ENCODE measurements around the gene NDUFAF8.

The NDUFAF8 gene

GRCh38 chr17:81241648-81242420 is 2.7 kb downstream of the NDUFAF8 start (continued):
- TF ChIP-seq ATF2 (tag by site-specific recombination; IDR thresholded peaks at IDR 0.05; ENCODE audit: low read depth) (no peak), ZNF248 (tag by site-specific recombination; IDR thresholded peaks at IDR 0.05) (no peak), SP7 (tag by site-specific recombination; IDR thresholded peaks at IDR 0.05) (no peak), ZNF202 (tag by site-specific recombination; IDR thresholded peaks at IDR 0.05; ENCODE audit: borderline replicate concordance) (no peak), ZNF280D (tag by site-specific recombination; IDR thresholded peaks at IDR 0.05) (no peak), ZSCAN4 (tag by site-specific recombination; IDR thresholded peaks at IDR 0.05) (no peak), KLF16 (tag by site-specific recombination; IDR thresholded peaks at IDR 0.05) (no peak), ZNF366 (tag by site-specific recombination; conservative IDR thresholded peaks at IDR 0.05) (no peak), SETDB1 (IDR thresholded peaks at IDR 0.05; ENCODE audit: insufficient read length, low read length) (no peak), ZNF624 (tag by site-specific recombination; IDR thresholded peaks at IDR 0.05) (no peak), ZSCAN23 (tag by site-specific recombination; IDR thresholded peaks at IDR 0.05) (no peak), ZNF133 (tag by site-specific recombination; IDR thresholded peaks at IDR 0.05) (no peak), RBAK (tag by site-specific recombination; IDR thresholded peaks at IDR 0.05) (no peak), ZNF521 (tag by site-specific recombination; IDR thresholded peaks at IDR 0.05) (no peak), PRDM1 (tag by site-specific recombination; IDR thresholded peaks at IDR 0.05) (no peak), WT1 (tag by site-specific recombination; IDR thresholded peaks at IDR 0.05) (no peak), ZNF26 (tag by site-specific recombination; IDR thresholded peaks at IDR 0.05) (no peak), SP2 (tag by site-specific recombination; IDR thresholded peaks at IDR 0.05) (peak; percentile 43), ZNF148 (tag by site-specific recombination; IDR thresholded peaks at IDR 0.05; ENCODE audit: borderline replicate concordance) (no peak), KLF7 (tag by site-specific recombination; IDR thresholded peaks at IDR 0.05; ENCODE audit: borderline replicate concordance) (no peak), ZNF155 (tag by site-specific recombination; IDR thresholded peaks at IDR 0.05) (no peak), MZF1 (tag by site-specific recombination; IDR thresholded peaks at IDR 0.05; ENCODE audit: borderline replicate concordance) (no peak), ZNF274 (IDR thresholded peaks at IDR 0.05; ENCODE audit: low read length) (no peak), ZNF274 (tag by site-specific recombination; IDR thresholded peaks at IDR 0.05; ENCODE audit: borderline replicate concordance) (no peak), ZNF514 (tag by site-specific recombination; IDR thresholded peaks at IDR 0.05) (no peak), IKZF3 (tag by site-specific recombination; IDR thresholded peaks at IDR 0.05) (no peak), ZNF175 (tag by site-specific recombination; IDR thresholded peaks at IDR 0.05) (no peak), BCL6B (tag by site-specific recombination; IDR thresholded peaks at IDR 0.05) (no peak), ZNF391 (tag by site-specific recombination; IDR thresholded peaks at IDR 0.05; ENCODE audit: borderline replicate concordance, low read depth) (no peak), ZNF426 (tag by site-specific recombination; IDR thresholded peaks at IDR 0.05) (no peak)

All from HEK293 (cell line).